Measurements from ENCODE around the gene CHCHD6.

Gene CHCHD6

GRCh38 chr3:126983653-126984390 is 279.8 kb downstream of the CHCHD6 start:
- peak; percentile 30 for DNase-seq

GRCh38 chr3:126984391-126985131 is 280.5 kb downstream of the CHCHD6 start:
- DNase-seq: no peak

- DNase-seq: no peak
Measured at GRCh38 chr3:126985132-126985985, 281.3 kb downstream of the CHCHD6 start.

GRCh38 chr3:126986001-126986400 is 282.0 kb downstream of the CHCHD6 start:
- DNase-seq: no peak

- no peak for DNase-seq
Measured at GRCh38 chr3:126987129-126987528, 283.1 kb downstream of the CHCHD6 start.

- DNase-seq: no peak
Measured at GRCh38 chr3:126987596-126987995, 283.6 kb downstream of the CHCHD6 start.

GRCh38 chr3:126988451-126989021 is 284.5 kb downstream of the CHCHD6 start:
- no peak for DNase-seq

GRCh38 chr3:126989316-126990023 is 285.4 kb downstream of the CHCHD6 start:
- DNase-seq: no peak

GRCh38 chr3:126990024-126990700 is 286.1 kb downstream of the CHCHD6 start:
- no peak for DNase-seq

GRCh38 chr3:126990890-126991289 is 286.9 kb downstream of the CHCHD6 start:
- no peak for DNase-seq

GRCh38 chr3:126991366-126992200 is 287.5 kb downstream of the CHCHD6 start:
- DNase-seq: no peak

GRCh38 chr3:126992216-126992615 is 288.2 kb downstream of the CHCHD6 start:
- DNase-seq: no peak

- DNase-seq: no peak
Measured at GRCh38 chr3:126992776-126993175, 288.7 kb downstream of the CHCHD6 start.

GRCh38 chr3:126993436-126993835 is 289.4 kb downstream of the CHCHD6 start:
- DNase-seq: no peak

GRCh38 chr3:126994661-126995245 is 290.7 kb downstream of the CHCHD6 start:
- no peak for DNase-seq

GRCh38 chr3:126995254-126995780 is 291.3 kb downstream of the CHCHD6 start:
- DNase-seq: no peak

GRCh38 chr3:126995926-126996512 is 292.0 kb downstream of the CHCHD6 start:
- no peak for DNase-seq

GRCh38 chr3:126996905-126997304 is 292.9 kb downstream of the CHCHD6 start:
- no peak for DNase-seq

GRCh38 chr3:126997455-126998038 is 293.5 kb downstream of the CHCHD6 start:
- no peak for DNase-seq
